Measurements from ENCODE around the gene RALGPS2.

Gene RALGPS2

DNA sequence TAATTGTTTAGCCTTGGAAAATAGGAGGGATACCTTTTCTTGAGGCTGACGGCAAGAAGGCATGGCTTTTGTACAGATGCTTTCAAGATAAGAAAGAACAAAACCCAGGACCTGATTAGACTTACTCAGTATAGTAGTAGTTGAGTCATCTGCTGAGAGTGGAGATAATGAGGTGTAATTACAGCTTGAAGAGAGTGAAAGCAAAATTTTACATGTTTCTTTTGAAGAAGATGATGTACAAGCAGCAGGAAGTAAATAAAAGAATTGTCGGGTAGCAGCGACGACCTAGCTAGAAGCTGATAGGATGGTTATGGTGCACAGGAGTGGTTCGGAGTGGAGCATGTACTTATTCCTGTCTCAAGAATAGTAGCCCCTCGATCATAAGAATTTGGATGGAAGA is 139.3 kb downstream of the RALGPS2 start:
- no peak for DNase-seq (ENCODE audit: low read depth, low spot score)

- no peak for DNase-seq (ENCODE audit: low read depth, low spot score)
These were observed 142.6 kb downstream of the RALGPS2 start for GRCh38 chr1:178867670-178868069.

DNA sequence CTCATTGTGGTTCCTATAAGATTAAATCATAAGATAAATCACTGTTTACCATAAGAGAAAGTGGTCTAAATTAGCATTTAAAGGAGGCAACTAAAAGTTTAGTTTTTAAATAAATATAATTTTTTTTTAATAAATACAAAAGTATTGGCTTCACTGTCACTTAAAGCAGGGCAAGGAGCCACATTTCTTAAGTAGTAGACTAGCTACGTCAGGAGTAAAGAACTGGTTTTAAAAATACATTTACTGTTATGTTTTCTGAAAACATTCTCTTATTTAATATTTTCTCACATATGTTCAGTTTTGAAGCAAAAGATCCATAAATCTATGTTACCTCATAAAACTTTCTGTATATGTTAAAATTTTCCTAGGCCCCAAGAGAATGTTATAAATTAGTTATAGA is 143.7 kb downstream of the RALGPS2 start:
- no peak for DNase-seq (ENCODE audit: low read depth, low spot score)

GRCh38 chr1:178869119-178869697 is 144.2 kb downstream of the RALGPS2 start:
- no peak for DNase-seq (ENCODE audit: low read depth, low spot score)

GRCh38 chr1:178870221-178870620 is 145.2 kb downstream of the RALGPS2 start:
- DNase-seq (ENCODE audit: low read depth, low spot score), result no peak

DNA sequence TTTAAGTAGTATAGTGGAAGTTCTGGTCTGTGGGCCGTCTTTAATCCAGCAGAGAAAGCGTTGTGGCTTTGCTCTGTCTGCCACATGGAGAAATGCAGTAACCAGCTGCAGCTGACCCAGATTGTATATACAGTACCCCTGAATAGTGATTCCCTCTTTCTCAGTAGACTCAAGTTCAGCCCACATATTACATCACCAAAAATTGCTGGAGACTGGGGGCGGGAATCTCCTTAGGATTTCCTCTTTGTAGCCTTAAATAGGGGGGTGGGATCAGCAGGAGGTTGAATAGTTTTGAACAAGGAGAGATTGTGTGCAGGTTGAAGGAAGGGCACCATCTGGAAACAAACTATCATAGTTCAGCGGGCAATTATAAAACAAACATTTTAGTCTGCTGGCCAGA is 145.9 kb downstream of the RALGPS2 start, which contains the start of gene ANGPTL1:
Gene ANGPTL1 (minus strand): TSS at position 134 of the 400 bp plus-strand sequence. CDS start 5,301 bp downstream, outside the sequence.
- no peak for DNase-seq (ENCODE audit: low read depth, low spot score)

- DNase-seq (ENCODE audit: low read depth, low spot score), result no peak
These were observed 146.7 kb downstream of the RALGPS2 start for GRCh38 chr1:178871551-178872320.

DNA sequence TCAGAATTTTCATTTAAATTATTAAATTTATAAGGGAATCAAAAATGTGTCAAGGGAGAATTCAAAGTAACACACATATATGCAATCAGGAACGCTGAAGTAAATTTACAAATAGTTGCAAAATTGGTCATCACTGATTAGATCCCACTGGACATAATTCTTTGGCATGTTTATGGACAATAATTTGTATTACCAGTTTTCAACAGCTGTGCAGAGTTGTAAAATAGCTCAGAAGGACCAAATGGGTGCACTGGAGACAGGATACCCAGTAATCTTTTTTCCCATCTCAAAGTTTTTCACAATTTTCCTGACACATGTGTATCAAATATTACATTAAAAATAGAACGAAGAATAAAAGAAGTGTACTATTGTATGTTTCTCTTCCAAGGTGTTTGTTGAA is 149.9 kb downstream of the RALGPS2 start:
- DNase-seq (ENCODE audit: low read depth, low spot score), result no peak

- DNase-seq (ENCODE audit: low read depth, low spot score), result no peak
These were observed 150.9 kb downstream of the RALGPS2 start for GRCh38 chr1:178875936-178876335.

GRCh38 chr1:178877896-178878295 is 152.9 kb downstream of the RALGPS2 start:
- DNase-seq (ENCODE audit: low read depth, low spot score), result no peak

GRCh38 chr1:178881950-178882349 is 156.9 kb downstream of the RALGPS2 start:
- DNase-seq (ENCODE audit: low read depth, low spot score), result no peak

GRCh38 chr1:178885869-178886268 is 160.8 kb downstream of the RALGPS2 start:
- DNase-seq (ENCODE audit: low read depth, low spot score), result no peak

GRCh38 chr1:178886551-178886950 is 161.5 kb downstream of the RALGPS2 start:
- DNase-seq (ENCODE audit: low read depth, low spot score), result no peak

- no peak for DNase-seq (ENCODE audit: low read depth, low spot score)
These were observed 170.9 kb downstream of the RALGPS2 start for GRCh38 chr1:178895928-178896327.

GRCh38 chr1:178898401-178898800 is 173.4 kb downstream of the RALGPS2 start:
- DNase-seq (ENCODE audit: low read depth, low spot score), result no peak

- no peak for DNase-seq (ENCODE audit: low read depth, low spot score)
These were observed 174.4 kb downstream of the RALGPS2 start for GRCh38 chr1:178899402-178899801.

DNA sequence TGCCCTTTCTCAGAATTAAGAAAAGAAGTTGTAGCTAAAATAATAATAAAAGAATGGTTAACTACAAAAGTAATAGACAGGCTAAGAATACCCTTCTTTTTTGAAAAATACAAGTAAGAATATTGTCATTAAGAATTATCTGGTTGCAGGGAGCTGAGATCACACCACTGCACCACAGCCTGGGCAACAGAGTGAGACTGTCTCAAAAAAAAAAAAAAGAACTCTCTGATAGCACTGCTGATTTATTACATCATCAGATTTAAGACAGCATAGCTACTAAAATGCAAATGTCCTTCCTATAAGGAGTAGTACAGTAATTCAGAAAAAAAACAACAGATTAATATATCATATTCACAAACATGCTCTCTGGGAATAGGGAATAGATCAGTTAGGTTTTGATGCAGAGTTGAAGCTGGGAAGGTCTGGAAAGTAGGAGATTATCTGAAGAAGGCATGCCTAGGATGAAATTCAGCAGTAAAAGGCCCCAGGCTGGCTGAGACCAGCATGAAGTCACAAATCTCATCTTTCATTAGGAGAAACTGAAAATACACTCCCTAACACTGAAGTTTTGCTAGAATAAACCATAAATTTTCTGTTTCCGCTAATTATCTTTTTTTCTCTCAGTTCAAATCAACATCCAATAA is 176.6 kb downstream of the RALGPS2 start:
- DNase-seq (ENCODE audit: low read depth, low spot score), result no peak

GRCh38 chr1:178908358-178908757 is 183.3 kb downstream of the RALGPS2 start:
- no peak for DNase-seq (ENCODE audit: low read depth, low spot score)

- no peak for DNase-seq (ENCODE audit: low read depth, low spot score)
These were observed 185.0 kb downstream of the RALGPS2 start for GRCh38 chr1:178910023-178910422.

DNA sequence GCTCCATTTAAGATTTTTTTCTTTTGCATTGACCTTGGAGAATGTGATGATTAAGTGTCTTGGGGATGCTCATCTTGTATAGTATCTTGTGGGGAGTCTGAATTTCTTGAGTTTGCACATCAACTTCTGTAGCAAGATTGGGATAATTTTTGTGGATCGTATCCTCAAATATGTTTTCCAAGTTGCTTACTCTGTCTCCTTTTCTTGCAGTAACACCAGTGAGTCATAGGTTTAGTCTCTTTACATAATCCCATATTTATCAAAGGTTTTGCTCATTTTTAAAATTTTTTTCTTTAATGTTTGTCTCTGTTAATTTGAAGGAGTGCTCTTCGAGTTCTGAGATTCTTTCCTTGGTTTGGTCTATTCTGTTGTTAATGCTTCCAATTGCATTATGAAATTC is 187.6 kb downstream of the RALGPS2 start:
- no peak for DNase-seq (ENCODE audit: low read depth, low spot score)

DNA sequence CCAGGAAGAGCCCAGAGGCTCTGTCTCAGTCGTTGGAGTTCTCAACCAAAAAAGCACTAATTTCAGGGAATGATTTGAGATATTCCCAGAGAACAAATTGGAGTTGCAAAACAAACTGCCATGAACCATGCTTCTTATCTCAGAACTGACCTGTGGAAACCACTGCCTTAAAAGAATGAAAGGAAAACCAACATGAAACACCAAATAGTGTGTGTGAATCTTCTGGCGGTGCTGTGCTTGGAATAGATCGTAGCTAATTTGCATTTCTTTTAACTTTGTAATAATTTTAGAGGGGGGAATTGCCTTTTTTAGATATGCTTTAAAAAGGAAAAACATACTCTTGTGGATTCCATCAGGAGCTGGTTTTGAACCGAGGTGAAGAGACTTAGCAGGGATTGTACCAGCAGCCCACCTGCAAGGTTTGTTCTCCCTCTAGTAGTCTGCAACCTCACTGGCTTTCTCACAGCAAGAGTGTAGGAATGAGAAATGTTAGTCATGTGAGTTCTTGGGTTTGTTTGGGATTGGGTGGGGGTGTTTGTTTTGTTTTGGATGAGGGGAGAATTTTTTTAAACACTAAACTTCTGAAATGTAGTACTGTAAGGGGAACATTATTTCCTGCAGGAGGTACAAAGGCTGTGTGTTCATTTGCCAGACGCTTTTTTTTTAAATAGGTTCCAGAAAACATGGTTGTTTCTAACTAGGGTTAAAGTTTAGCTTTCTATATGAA is 191.6 kb downstream of the RALGPS2 start:
- DNase-seq (ENCODE audit: low read depth, low spot score), result no peak

- no peak for DNase-seq (ENCODE audit: low read depth, low spot score)
These were observed 193.3 kb downstream of the RALGPS2 start for GRCh38 chr1:178918308-178918707.

All from smooth muscle cell of the brain vasculature (primary cell).